HUES6 (cell line): Measurements from ENCODE around the gene PTGDR2.
"Not testable (repeated sequence)": the region's sequence is repeated elsewhere in the genome, so short reads cannot be mapped to it uniquely, and the experiment has no call there.

ENCODE experiments used
- H3K27ac ChIP-seq: 2 replicates; pipeline ENCODE4 v1.7.0; 2013; ENCODE audit warnings: low read depth, mild to moderate bottlenecking, low read length, inconsistent platforms
- H3K27me3 ChIP-seq: 2 replicates; pipeline ENCODE4 v1.6.1; 2013; ENCODE audit warnings: low read length; ENCODE audit not compliant: control insufficient read depth, insufficient read depth
- H3K36me3 ChIP-seq: 2 replicates; pipeline ENCODE4 v1.6.1; 2013; ENCODE audit warnings: low read length; ENCODE audit not compliant: control insufficient read depth, insufficient read depth
- H3K4me1 ChIP-seq: 2 replicates; pipeline ENCODE4 v1.6.1; 2013; ENCODE audit warnings: low read length; ENCODE audit not compliant: control insufficient read depth, insufficient read depth
- H3K4me3 ChIP-seq: 2 replicates; pipeline ENCODE4 v1.5.1; 2013; ENCODE audit warnings: low read depth, low read length
- H3K9ac ChIP-seq: one replicate; pipeline ENCODE4 v1.6.1; 2013; ENCODE audit warnings: mild to moderate bottlenecking, low read length
- H3K9me3 ChIP-seq: 2 replicates; pipeline ENCODE4 v1.6.1; 2013; ENCODE audit warnings: low read depth, low read length; ENCODE audit not compliant: control insufficient read depth, insufficient read depth

The PTGDR2 gene

DNA sequence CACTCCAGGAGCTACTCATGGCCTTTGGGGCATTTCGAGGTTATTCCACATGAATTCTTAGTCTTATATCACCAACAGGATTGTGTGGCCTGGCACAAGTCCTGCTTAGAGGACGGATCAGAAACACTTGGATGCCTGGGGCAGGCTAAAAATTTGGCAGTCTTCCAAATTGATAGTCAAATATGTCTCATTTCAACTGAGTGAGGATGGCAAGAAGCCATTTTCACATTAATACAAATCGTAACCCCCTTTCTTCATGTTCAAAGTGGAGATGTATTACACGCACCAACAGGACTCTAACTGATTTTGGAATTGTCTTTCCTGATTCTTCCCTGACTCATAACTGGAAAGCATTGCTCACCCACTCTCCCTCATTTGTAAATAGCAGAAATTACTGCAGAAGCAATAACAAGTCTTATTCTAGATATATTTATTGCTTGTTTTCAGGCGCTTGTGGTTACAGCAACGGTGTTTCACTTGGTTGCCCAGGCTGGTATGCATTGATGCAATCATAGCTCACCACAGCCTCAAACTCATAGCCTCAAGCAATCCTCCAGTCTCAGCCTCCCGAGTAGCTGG is 24.2 kb downstream of the PTGDR2 start:
- Histone ChIP-seq H3K4me1 (no peaks in the 10 kb centered on the region), H3K4me3 (no peak overlapping the region), H3K9me3 (no peaks in the 10 kb centered on the region), H3K9ac (no peak overlapping the region), H3K27me3 (peaks cover 5% of the 10 kb centered on the region; the same call in 1 of the 2 replicates), H3K36me3 (no peaks in the 10 kb centered on the region), H3K27ac (no peak overlapping the region)

- no peak overlapping the region for H3K27ac ChIP-seq
- H3K9me3 ChIP-seq: no peaks in the 10 kb centered on the region
- no peaks in the 10 kb centered on the region for H3K4me1 ChIP-seq
- H3K36me3 ChIP-seq: no peaks in the 10 kb centered on the region
- H3K27me3 ChIP-seq: peaks cover 5% of the 10 kb centered on the region; the same call in 1 of the 2 replicates
- H3K9ac ChIP-seq: no peak overlapping the region
- H3K4me3 ChIP-seq: no peak overlapping the region
These were observed 24.6 kb downstream of the PTGDR2 start for GRCh38 chr11:60831143-60831500.

DNA sequence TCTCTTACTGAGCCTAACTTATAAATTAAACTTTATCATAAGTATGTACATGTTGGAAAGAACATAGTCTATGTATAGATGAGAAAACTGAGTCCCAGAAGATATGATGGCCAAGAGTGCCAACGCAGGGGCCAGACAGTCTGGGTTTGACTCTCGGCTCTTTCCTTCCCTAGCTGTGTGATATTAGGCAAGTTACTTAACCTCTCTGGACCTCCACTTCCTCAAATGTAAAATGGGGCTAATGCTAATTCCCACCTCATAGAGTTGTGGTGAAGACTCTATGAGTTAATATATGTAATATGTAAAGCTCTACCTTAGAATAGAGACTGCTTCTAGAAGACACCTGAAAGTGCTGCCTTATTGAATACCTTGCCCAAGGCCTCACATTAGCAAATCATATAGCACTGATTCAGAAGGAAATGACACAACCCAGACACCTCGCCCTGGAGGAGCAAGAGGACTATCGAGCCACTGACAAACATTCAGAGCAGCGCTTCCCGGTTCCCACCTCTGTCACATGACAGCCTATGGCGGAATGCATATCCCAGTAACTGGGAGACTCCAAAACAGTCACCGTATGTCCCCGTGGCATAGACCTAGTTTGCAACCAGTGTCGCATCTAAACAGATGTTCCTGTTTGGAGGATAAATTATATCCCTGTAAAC is 25.1 kb downstream of the PTGDR2 start:
- Histone ChIP-seq H3K27ac (no peak overlapping the region), H3K27me3 (peaks cover 5% of the 10 kb centered on the region; the same call in 1 of the 2 replicates), H3K9me3 (no peaks in the 10 kb centered on the region), H3K4me1 (no peaks in the 10 kb centered on the region), H3K4me3 (no peak overlapping the region), H3K9ac (no peak overlapping the region), H3K36me3 (no peaks in the 10 kb centered on the region)

- H3K27ac ChIP-seq: no peak overlapping the region
These were observed 30.0 kb downstream of the PTGDR2 start for GRCh38 chr11:60825790-60826189.

GRCh38 chr11:60825118-60825517 is 30.6 kb downstream of the PTGDR2 start:
- H3K27me3 ChIP-seq: no peaks in the 10 kb centered on the region; the same call in 1 of the 2 replicates
- H3K36me3 ChIP-seq: no peaks in the 10 kb centered on the region
- H3K27ac ChIP-seq: no peak overlapping the region

More at GRCh38 chr11:60825790-60826189, 30.0 kb downstream of the PTGDR2 start:
- H3K9ac ChIP-seq: no peak overlapping the region
- H3K4me1 ChIP-seq: no peaks in the 10 kb centered on the region
- no peaks in the 10 kb centered on the region for H3K9me3 ChIP-seq
- H3K27me3 ChIP-seq: no peaks in the 10 kb centered on the region; the same call in 1 of the 2 replicates
- no peaks in the 10 kb centered on the region for H3K36me3 ChIP-seq
- no peak overlapping the region for H3K4me3 ChIP-seq

DNA sequence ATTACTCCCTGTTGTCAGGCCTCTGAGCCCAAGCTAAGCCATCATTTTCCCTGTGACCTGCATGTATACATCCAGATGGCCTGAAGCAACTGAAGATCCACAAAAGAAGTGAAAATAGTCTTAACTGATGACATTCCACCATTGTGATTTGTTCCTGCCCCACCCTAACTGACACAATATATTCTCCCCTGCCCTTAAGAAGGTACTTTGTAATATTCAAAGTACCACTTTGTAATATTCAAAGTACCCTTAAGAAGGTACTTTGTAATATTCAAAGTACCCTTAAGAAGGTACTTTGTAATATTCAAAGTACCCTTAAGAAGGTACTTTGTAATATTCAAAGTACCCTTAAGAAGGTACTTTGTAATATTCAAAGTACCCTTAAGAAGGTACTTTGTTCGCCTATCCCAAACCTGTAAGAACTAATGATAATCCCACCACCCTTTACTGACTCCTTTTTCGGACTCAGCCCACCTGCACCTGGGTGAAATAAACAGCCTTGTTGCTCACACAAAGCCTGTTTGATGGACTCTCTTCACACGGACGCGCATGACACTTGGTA is 31.9 kb downstream of the PTGDR2 start:
- H3K27me3 ChIP-seq, H3K9ac ChIP-seq: not testable (repeated sequence)

More at GRCh38 chr11:60825118-60825517, 30.6 kb downstream of the PTGDR2 start:
- no peaks in the 10 kb centered on the region for H3K9me3 ChIP-seq
- H3K9ac ChIP-seq: no peak overlapping the region
- H3K4me3 ChIP-seq: no peak overlapping the region
- no peaks in the 10 kb centered on the region for H3K4me1 ChIP-seq

GRCh38 chr11:60821827-60822599 is 33.7 kb downstream of the PTGDR2 start:
- no peak overlapping the region for H3K4me3 ChIP-seq
- no peaks in the 10 kb centered on the region for H3K36me3 ChIP-seq
- peaks cover 6% of the 10 kb centered on the region for H3K9me3 ChIP-seq
- no peaks in the 10 kb centered on the region for H3K4me1 ChIP-seq
- H3K27ac ChIP-seq: no peak overlapping the region
- H3K27me3 ChIP-seq: no peaks in the 10 kb centered on the region
- no peak overlapping the region for H3K9ac ChIP-seq

More for the DNA sequence above, 31.9 kb downstream of the PTGDR2 start:
- H3K9me3 ChIP-seq, H3K36me3 ChIP-seq, H3K4me3 ChIP-seq, H3K27ac ChIP-seq, H3K4me1 ChIP-seq: not testable (repeated sequence)

DNA sequence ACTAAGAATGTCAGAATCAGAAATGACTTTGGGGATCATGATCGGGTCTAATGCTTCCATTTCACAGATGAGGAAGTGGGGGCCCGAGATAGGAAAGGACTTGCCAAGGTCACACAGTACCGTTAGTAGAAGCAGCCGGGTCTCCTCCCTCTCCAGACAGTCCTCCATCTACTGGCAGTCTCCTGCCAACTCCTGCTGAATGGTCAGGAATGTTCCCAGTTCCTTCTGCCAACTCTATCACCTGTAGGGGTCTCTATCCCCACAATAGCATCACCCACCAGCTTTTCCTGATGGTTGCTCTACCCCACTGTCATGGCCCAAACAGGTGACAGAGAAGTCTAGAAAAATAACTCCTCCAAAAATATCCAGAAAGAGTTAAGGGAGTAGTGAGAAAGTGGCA is 37.7 kb downstream of the PTGDR2 start:
- H3K4me3 ChIP-seq: no peak overlapping the region
- peaks cover 24% of the 10 kb centered on the region for H3K9me3 ChIP-seq
- no peaks in the 10 kb centered on the region for H3K36me3 ChIP-seq
- H3K27ac ChIP-seq: no peak overlapping the region
- no peak overlapping the region for H3K9ac ChIP-seq
- no peaks in the 10 kb centered on the region for H3K4me1 ChIP-seq
- no peaks in the 10 kb centered on the region for H3K27me3 ChIP-seq

DNA sequence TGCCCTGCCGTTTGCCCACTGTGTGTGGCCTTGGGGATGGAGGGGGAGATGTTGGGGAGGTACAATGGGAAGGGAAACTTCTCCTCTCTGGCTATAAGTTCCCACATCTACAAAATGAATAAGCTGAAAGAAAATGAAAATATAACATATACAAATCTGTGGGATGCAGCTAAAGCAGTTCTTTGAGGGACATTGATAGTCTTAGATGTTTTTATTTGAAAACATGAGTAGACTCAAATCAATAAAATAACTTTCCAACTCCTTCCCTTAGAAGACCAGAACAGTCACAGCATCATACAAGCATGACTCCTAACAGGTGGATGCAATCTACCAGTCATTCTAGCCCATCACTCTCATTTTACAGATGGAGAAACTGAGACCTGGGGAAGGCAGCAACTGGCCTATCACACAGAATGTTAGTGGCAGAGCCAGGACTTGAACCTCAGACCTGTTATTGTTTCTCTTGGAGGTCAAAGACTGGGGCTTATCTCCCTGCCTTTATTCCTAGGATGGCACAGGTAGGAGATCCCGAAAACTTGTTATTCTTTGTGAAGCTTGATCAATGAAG is 39.1 kb downstream of the PTGDR2 start:
- no peak overlapping the region for H3K27ac ChIP-seq
- no peak overlapping the region for H3K9ac ChIP-seq
- peaks cover 26% of the 10 kb centered on the region for H3K9me3 ChIP-seq
- no peaks in the 10 kb centered on the region for H3K4me1 ChIP-seq
- no peaks in the 10 kb centered on the region for H3K27me3 ChIP-seq
- no peak overlapping the region for H3K4me3 ChIP-seq
- no peaks in the 10 kb centered on the region for H3K36me3 ChIP-seq

- Histone ChIP-seq H3K36me3 (no peaks in the 10 kb centered on the region), H3K9me3 (peaks cover 26% of the 10 kb centered on the region), H3K27ac (no peak overlapping the region), H3K27me3 (no peaks in the 10 kb centered on the region), H3K4me3 (no peak overlapping the region), H3K4me1 (no peaks in the 10 kb centered on the region), H3K9ac (no peak overlapping the region)
These were observed 41.6 kb downstream of the PTGDR2 start for GRCh38 chr11:60814112-60814511.
